HG02759 (cell line): ENCODE measurements around the gene LRRN2.

Source experiments
- ATAC-seq: cut with Tn5 transposase; IDR thresholded peaks from one replicate; pipeline ENCODE4 v1.9.1; 2021; ENCODE audit warnings: mild to moderate bottlenecking, moderate library complexity; ENCODE audit not compliant: unreplicated experiment

The LRRN2 gene

GRCh38 chr1:204712708-204713430 is 27.3 kb upstream of the LRRN2 start:
- no peak for ATAC-seq

- no peak for ATAC-seq
Observed at GRCh38 chr1:204711947-204712701, 26.6 kb upstream of the LRRN2 start.

GRCh38 chr1:204711103-204711946 is 25.8 kb upstream of the LRRN2 start:
- no peak for ATAC-seq

GRCh38 chr1:204709960-204710912 is 24.7 kb upstream of the LRRN2 start:
- ATAC-seq: no peak

- ATAC-seq: no peak
Observed at GRCh38 chr1:204709021-204709420, 23.5 kb upstream of the LRRN2 start.

GRCh38 chr1:204706838-204707509 is 21.4 kb upstream of the LRRN2 start:
- ATAC-seq: no peak

- ATAC-seq: no peak
Observed at GRCh38 chr1:204705888-204706837, 20.6 kb upstream of the LRRN2 start.

- ATAC-seq: no peak
Observed at GRCh38 chr1:204705493-204705811, 19.9 kb upstream of the LRRN2 start.

GRCh38 chr1:204704794-204705492 is 19.4 kb upstream of the LRRN2 start:
- ATAC-seq: no peak

GRCh38 chr1:204703826-204704612 is 18.5 kb upstream of the LRRN2 start:
- ATAC-seq: no peak

- ATAC-seq: no peak
Observed at GRCh38 chr1:204703268-204703664, 17.7 kb upstream of the LRRN2 start.

GRCh38 chr1:204702552-204703267 is 17.2 kb upstream of the LRRN2 start:
- no peak for ATAC-seq

GRCh38 chr1:204701229-204701628 is 15.7 kb upstream of the LRRN2 start:
- ATAC-seq: no peak

GRCh38 chr1:204697893-204698292 is 12.4 kb upstream of the LRRN2 start:
- ATAC-seq: no peak

- no peak for ATAC-seq
Observed at GRCh38 chr1:204696606-204697005, 11.1 kb upstream of the LRRN2 start.

GRCh38 chr1:204695692-204696091 is 10.2 kb upstream of the LRRN2 start:
- no peak for ATAC-seq

GRCh38 chr1:204694145-204694544 is 8.6 kb upstream of the LRRN2 start:
- no peak for ATAC-seq
